HG03457 (cell line): ENCODE results near the gene NSA2.

Source experiments
- ATAC-seq: cut with Tn5 transposase; IDR thresholded peaks from one replicate; pipeline ENCODE4 v1.9.1; 2021; ENCODE audit warnings: moderate number of reproducible peaks; ENCODE audit not compliant: unreplicated experiment

Gene NSA2

DNA sequence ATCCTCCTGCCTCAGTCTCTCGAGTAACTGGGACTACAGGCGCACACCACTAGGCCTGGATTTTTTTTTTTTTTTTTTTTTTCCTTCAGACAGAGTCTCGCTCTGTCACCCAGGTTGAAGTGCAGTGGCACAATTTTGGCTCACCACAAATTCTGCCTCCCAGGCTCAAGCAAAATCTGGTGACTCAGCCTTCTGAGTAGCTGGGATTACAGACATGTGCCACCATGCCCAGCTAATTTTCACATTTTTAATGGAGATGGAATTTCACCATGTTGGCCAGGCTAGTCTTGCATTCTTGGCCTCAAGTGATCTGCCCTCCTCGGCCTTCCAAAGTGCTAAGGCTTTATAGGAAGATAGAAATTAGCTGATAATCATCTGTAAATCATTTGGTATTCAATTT lies 43.9 kb downstream of the NSA2 start:
- no peak for ATAC-seq

GRCh38 chr5:74816875-74817274 lies 49.8 kb downstream of the NSA2 start:
- ATAC-seq = no peak

GRCh38 chr5:74822288-74822687 lies 55.2 kb downstream of the NSA2 start:
- no peak for ATAC-seq

DNA sequence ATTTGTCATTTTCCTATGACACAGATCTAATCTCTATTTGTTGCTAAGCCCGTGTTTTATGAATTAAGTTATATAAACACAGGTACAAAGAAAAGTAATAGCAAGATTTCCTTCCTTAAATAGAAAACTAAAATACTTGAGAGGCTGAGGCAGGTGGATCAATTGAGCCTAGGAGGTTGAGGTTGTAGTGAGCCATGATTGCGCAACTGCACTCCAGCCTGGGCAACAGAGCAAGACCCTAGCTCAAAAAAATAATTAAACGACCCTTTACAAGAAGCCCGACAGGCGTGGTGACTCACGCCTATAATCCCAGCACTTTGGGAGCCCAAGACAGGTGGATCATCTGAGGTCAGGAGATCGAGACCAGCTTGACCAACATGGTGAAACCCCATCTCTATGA lies 62.4 kb downstream of the NSA2 start:
- ATAC-seq = no peak
